Activated T-cell treated with anti-CD3 and anti-CD28 coated beads for 48 hours (primary cell): ENCODE measurements around the gene BAIAP3.
"Not testable (repeated sequence)": the region's sequence is repeated elsewhere in the genome, so short reads cannot be mapped to it uniquely, and the experiment has no call there.

Experiments
- DNase-seq: peaks from one replicate; pipeline ENCODE4 v3.0.0-alpha.2; 2020; ENCODE audit warnings: low read depth

BAIAP3 gene, protein sequence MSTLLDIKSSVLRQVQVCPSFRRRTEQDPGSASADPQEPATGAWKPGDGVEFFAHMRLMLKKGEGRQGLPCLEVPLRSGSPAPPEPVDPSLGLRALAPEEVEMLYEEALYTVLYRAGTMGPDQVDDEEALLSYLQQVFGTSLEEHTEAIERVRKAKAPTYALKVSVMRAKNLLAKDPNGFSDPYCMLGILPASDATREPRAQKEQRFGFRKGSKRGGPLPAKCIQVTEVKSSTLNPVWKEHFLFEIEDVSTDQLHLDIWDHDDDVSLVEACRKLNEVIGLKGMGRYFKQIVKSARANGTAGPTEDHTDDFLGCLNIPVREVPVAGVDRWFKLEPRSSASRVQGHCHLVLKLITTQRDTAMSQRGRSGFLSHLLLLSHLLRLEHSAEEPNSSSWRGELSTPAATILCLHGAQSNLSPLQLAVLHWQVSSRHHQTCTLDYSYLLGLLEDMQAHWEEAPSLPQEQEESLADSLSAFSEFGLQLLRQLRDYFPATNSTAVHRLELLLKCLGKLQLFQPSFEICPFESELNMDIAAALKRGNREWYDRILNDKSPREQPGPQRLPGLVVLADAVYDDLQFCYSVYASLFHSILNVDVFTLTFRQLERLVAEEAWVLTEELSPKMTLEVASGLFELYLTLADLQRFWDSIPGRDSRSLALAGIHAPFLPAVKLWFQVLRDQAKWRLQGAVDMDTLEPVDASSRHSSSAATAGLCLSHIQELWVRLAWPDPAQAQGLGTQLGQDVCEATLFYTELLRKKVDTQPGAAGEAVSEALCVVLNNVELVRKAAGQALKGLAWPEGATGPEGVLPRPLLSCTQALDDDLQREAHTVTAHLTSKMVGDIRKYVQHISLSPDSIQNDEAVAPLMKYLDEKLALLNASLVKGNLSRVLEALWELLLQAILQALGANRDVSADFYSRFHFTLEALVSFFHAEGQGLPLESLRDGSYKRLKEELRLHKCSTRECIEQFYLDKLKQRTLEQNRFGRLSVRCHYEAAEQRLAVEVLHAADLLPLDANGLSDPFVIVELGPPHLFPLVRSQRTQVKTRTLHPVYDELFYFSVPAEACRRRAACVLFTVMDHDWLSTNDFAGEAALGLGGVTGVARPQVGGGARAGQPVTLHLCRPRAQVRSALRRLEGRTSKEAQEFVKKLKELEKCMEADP

DNA sequence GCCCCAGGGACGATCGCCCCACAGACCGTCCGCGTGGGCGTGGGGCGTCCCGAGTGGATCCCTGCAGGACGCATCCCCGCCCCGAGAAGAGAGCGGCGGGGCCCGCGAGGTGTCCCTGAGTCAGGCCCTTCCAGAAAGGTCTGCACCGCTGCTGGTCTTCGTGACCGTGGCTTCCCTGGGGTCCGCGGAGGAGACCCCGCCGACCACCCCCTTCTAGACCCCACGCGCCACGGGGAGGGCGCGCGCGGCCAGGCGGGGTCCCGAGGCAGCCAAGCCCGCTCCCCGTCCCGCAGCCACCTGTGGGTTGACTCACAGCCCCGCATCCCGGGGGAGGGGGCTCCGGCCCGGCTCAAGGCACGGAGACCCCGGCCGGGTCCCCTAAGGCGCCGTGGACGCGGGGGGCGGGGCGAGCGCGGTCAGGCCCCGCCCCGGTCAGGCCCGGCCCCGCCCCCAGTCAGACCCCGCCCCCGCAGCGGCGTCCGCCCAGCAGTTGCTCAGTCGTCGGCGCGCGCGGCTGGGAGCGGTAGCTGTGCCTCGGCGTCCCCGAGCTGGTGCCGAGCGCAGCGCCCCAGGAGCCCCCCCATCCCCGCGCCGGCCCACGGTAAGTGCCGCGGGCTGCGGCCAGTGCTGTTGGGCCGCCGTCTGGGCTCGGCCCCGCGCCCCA is at the start of gene BAIAP3:
BAIAP3 (plus strand) TSS at position 497 of the 664 bp plus-strand sequence. CDS start 4,905 bp downstream, outside the sequence.
- peak; percentile 48 for DNase-seq

DNA sequence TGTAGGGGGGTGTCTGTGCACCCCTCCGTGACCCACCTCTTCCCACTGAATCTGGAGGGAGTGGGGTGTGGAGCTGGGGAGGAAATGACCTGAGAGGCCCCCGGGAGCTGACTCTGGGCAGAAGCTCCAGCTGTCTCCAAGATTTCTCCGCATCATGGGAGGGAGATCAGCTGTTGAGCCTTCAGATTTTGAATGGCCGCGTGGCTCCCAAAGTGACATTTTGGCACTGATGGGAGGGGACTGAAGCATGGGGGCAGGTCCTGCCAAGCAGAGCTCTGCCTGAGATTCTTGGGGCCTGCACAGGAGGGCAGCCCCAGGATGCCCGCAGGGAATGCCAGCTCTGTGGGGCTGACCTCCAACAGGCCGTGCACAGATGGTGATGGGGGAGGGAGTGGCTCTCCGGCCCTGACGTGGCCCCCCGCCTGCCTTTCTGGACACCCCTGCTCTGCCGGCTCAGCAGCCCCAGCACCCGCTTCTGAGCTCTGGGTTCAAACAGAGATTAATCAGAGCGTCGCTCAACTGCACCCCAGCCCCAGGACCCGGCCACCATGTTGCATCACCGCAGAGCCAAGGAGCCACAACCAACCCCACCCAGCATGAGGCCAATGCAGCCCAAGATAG is 49.3 kb upstream of the BAIAP3 start:
- no peak for DNase-seq

DNA sequence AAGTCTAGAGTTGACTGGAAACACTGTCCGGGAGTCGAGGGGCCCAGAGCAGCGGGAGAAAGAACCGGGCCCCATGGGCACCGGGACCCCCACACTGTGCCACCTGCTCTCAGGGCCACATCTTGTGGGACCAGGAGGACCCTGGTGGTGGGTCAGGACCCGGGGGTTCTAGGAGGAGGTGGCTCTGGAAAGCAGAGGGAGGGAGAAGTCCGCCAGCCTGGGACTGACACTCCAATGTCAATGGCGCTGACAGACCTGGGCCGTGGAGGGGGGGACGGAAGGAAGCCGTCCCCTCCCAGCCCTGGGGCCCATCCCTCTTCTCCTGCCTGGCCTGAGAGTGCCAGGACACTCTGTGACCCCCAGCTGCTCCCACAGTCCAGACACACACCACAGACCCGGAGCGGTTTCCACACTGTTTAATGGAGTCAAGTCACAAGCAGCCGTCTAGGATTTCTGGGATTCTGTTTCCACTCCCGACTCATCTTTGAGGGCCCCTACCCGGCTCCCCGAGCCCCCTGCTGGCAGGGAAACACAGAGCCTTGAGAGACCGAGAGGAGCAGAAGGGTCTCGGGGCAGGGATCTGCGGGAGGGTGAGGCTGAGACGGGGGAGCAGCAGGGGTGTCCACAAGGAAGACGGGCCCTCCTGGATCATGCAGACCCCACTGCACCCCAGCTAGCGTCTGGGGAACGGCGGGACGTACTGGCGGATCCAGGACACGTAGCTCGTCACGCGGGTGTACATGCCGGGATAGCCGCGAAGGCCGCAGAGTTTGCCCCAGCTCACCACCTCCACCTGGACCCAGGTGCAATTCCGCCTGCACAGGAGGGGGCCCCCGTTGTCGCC is 47.6 kb upstream of the BAIAP3 start:
- DNase-seq: no peak

DNA sequence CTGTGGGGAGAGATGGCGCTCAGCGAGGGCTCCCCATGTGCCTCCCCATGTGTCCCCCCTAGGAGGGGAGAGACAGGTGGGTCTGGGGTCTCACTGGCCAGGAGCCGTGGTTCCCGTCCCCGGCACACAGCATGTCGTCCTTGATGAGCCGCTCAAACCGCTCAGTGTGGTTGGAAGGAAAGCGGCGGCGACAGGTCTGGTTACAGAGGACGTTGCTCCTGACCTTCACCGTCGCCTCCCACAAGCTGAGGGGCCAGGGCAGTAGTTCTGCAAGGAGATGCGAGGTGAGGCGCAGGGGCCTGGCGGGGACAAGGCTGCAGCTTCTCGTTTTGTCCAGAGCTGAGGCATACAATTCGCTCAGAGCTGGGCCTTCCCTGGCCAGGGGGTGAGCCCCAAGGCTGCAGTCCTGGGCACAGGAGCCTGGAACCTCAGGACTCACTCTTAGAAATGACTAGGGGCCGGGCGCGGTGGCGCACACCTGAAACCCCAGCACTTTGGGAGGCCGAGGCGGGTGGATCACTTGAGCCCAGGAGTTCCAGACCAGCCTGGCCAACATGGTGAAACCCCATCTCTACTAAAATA is 46.8 kb upstream of the BAIAP3 start:
- no peak for DNase-seq

DNA sequence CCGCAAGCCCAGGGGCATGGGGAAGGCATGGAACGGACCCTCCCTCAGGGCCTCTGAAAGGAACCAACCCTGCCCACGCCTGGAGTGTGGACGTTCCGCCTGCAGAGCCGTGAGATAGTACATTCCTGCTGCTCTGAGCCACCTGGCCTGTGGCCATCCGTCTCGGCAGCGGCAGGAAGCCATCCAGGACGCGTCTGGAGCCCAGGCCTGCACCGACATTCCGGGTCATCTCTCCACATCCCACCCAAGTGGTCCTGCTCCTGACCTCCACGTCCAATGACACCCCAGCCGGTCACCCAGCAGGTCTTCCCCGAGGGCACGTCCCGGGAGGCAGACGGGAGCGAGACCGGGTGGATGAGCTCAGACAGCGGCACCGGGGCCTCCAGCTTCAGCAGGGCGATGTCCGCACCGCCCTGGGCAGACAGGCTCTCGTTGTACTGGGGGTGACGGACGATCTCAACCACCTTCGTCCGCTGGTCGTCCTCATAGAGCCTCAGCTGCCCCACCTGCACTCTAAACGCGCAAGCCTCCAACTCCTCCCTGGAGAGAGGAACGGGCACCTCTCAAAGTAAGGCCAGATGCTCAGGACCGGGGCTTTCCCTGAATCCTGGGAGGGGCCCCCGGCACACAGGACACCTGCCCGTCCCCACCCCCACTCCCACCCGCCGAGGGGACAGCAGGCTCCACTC is 45.3 kb upstream of the BAIAP3 start:
- no peak for DNase-seq

DNA sequence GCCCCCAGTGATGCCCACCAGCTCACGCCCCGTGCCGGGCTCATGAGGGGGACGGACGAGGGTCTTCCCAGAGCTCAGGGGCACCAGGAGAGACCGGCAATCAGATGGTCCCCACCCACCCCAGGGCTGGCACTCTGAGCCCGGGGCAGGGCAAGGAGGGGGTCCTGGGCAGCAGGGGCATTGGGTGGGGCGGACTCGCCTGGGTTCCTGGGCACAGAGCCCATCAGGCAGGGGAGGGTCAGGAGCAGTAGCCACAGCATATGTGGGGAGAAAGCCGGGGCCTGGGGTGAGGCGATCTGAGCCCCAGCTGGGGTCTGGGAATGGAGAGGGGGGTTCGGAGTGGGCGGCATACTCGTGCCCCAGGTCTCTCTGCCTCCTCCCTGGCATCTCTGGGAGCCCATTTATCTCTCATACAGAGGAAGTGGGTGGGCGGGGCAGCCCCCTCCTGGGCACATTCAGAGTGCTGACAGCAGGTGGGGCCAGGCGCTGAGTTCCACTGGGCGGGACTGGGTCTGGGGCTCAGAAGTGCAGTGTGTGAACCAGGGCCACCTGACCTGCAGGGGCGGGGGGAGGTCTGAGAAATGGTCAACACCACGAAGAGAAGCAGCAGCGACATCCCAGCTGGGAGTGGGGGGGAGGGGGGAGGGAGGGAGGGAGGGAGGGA is 44.5 kb upstream of the BAIAP3 start:
- no peak for DNase-seq

DNA sequence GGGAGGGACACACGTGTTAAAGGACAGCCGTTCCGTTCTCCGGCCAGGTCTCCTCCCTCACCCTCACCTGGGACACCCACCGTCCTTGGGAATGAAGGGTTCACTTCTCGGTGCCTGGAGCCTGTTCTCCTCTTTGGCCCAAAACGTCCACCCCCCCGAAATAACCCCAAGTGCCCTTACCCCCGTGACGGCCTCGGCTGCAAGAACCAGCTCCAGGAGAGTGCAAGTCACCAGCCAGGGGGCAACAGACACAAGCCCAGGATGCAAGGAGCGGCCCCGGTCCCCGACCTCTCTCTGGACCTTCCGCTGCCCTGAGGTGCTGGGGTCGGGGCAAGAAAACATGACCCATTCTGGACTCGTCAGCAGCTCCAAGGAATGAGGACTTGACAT is 44.0 kb upstream of the BAIAP3 start:
- no peak for DNase-seq

DNA sequence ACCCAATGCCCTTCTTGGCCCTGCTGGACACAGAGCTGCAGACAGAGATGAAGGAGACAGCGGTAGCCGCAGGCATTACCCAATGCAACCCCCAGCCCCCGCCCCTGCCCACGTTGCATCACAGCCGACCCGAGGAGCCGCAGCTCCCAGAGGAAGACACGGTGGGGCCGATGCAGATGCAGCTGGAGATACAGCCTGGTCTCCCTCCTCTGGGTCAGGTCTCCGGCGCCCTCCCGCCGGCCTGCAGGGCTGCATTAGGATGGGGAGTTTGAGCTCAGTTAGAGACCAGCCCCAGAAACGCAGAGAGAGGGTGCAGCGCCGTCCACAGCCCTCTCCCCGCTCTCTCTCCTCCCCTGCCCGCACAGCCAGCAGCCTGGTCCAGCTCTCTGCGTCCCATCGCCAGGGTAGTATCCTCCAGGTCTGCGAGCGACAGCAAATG is 43.4 kb upstream of the BAIAP3 start:
- no peak for DNase-seq

DNA sequence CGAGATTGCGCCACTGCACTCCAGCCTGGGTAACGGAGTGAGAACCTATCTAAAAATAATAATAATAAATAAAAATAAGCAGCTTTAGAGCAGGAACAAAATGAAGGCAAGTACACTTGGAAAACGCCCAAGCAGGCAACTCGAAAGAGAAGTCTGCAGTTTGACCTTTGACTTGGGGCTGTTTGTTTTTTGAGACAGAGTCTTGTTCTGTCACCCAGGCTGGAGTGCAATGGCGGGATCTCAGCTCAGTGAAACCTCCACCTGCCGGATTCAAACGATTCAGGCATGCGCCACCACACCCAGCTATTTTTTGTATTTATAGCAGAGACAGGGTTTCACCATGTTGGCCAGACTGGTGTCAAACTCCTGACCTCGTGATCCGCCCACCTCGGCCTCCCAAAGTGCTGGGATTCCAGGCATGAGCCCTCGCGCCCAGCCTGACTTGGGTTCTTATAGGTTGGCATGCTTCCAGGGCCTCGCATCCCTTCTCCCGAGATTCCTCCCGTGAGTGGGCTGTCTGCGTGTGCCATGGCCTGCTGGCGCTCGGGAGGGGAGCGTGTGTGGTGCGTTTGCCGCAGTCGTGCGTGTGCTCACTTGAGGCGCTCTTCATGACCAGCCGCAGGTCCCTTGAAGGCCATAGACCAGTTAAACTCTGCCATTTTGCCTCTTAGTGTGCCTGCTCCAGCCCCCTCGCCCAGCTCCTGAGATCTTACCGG is 42.4 kb upstream of the BAIAP3 start:
- DNase-seq: no peak

DNA sequence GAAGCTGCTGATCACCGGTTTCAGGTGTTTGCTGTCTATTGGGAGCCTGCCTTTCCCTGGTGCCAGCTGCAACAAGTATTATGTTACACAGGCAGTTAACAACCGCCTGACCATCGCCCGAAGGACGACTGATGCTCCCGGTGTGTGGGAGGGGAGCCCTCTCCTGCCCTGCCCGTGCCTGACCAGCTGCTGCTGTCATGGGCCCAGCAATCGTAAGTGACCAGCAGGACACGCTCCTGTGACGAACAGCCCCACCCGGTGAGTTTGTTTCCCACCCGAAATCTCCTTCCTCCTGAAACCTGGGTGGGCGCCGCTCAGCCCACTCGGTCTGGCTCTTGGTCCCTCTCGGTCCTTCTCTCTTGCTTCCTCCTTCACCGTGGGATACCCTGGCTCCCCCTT is 41.9 kb upstream of the BAIAP3 start:
- no peak for DNase-seq

DNA sequence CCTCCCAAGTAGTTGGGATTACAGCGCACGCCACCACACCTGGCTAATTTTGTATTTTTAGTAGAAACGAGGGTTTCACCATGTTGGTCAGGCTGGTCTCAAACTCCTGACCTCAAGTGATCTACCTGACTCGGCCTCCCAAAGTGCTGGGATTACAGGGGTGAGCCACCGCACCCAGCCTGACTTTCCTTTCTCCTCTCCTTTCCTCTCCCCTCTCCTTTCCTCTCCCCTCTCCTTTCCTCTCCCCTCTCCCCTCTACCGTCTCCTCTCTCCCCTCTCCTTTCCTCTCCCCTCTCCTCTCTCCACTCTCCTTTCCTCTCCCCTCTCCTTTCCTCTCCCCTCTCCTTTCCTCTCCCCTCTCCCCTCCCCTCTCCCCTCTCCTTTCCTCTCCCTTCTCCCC is 41.2 kb upstream of the BAIAP3 start:
- not testable (repeated sequence) for DNase-seq

DNA sequence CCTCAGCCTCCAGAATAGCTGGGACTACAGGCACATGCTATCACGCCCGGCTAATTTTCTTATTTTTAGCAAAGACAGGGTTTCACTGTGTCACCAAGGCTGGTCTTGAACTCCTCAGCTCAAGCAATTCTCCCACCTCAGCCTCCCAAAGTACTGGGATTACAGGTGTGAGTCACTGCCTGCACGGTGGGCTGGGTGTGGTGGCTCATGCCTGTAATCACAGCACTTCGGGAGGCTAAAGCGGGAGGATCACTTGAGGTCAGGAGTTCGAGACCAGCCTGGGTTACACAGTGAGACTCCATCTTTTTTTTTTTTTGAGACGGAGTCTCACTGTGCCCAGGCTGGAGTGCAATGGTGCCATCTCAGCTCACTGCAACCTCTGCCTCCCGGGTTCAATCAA is 40.6 kb upstream of the BAIAP3 start:
- DNase-seq: not testable (repeated sequence)

DNA sequence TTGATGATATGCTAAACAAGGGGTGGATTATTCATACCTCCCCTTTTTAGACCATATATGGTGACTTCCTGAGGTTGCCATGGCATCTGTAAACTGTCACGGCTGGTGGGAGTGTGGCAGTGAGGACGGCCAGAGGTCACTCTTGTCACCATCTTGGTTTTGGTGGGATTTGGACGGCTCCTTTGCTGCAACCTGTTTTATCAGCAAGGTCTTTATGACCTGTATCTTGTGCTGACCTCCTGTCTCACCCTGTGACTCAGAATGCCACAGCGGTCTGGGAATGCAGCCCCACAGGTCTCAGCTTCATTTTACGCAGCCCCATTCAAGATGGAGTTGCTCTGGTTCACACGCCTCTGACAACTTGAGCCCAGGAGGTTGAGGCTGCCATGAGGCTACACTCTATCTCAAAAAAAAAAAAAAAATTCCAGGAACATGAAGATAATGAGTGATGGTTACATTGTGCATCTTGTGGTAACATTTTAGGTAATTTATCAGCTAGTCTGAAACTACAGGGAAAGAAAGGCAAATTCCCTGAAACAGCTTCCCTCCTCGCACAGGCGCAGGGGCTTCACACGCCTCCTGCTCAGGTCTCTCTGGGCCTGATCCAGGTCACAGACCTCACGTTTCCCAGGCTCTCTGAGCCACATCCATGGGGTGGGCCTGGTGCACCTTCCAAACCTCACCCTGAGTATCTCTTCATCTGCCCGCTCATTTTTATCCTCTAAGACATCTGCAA is 39.4 kb upstream of the BAIAP3 start:
- no peak for DNase-seq

DNA sequence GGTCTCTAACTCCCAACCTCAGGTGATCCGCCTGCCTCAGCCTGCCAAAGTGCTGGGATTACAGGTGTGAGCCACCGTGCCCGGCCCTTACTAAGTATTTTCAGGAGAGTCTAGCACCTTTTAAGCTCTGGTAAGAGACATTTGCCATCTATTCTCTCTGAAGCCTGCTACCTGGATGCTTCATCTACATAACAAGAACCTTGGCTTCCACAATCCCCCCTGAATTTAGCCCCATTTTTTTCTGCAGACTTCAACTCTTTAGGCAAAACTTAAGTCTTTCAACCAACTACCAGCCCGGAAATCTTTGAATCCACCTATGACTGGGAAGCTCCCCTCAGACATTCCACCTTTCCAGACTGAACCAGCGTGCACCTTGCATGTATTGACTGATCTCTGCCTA is 38.0 kb upstream of the BAIAP3 start:
- no peak for DNase-seq

DNA sequence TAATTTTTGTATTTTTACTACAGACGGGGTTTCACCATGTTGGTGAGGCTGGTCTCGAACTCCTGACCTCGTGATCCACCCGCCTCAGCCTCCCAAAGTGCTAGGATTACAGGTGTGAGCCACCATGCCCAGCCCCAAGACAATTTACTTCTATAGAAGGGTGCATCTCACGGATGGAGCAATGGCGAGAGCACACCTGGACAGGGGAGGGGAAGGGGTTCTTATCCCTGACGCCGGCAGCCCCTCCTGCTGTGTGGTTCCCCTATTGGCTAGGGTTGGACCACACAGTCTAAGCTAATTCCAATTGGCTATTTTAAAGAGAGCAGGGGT is 36.8 kb upstream of the BAIAP3 start:
- not testable (repeated sequence) for DNase-seq

DNA sequence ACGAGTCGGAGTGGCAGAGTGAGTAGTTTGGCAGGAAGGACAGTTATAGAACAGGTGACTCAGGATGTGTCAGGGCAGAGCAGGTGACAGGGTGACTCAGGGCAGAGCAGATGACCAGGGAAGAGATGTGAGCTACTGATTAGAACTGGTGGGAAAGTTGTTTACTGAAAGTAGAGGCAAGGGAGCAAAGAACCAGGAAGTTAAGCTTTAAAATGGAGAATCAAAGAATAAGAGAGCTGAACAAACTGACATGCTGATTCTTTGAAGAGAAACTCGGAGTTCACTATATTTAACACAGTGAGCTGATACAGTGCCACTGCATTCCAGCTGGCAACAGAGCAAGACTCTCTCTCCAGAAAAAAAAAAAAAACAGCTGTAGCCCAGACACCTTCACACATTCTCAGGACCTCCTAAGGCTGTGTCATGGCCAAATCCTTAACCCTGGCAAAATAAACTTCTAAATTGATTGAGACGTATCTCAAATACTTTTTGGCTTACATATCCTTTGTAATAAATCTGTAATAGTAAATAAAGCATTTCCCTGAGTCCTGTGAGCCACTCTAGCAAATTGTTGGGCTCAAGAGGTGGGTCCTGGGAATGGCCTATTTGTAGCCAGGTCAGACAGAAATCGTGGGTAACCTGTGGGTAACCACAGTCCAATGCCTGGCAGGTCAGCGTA is 36.3 kb upstream of the BAIAP3 start:
- no peak for DNase-seq

DNA sequence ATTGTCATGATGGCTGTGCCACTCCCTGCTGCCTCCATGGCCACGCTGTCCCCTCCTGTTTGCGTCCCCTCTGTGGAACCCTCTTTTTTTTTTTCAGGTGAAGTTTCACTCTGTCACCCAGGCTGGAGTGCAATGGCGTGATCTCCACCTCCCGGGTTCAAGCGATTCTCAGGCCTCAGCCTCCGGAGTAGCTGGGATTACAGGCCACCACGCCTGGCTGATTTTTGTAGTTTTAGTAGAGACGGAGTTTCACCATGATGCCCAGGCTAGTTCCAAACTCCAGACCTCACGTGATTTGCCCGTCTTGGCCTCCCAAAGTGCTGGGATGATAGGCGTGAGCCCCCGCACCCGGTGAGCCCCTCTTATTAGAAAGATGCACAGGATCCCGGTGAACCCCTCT is 35.0 kb upstream of the BAIAP3 start:
- no peak for DNase-seq
